Peyer's patch (tissue), 4 donors: Measurements from ENCODE around the gene CSTF3. TPM values are rescaled to one million over a fixed set of nuclear protein-coding genes. Genes with fewer than 3 reads are reported as not detected.
"Not testable (repeated sequence)": the region's sequence is repeated elsewhere in the genome, so short reads cannot be mapped to it uniquely, and the experiment has no call there.

Source experiments
- DNase-seq, 3 donors: peaks; one replicate each; pipeline ENCODE4 v3.0.0-alpha.2; 2017 to 2019
- H3K27ac ChIP-seq, 4 donors: fragments of 200-600 bp; sonication (generic); one replicate each; pipeline ENCODE4 v1.5.1; 2016 to 2019
- H3K27me3 ChIP-seq, 2 donors: fragments of 200-600 bp; sonication (generic); one replicate each; pipeline ENCODE4 v1.5.1; 2019
- H3K36me3 ChIP-seq, 3 donors: fragments of 200-600 bp; sonication (generic); one replicate each; pipeline ENCODE4 v1.5.1; 2016 to 2019
- H3K4me1 ChIP-seq, 4 donors: fragments of 200-600 bp; sonication (generic); one replicate each; pipeline ENCODE4 v1.5.1; 2016 to 2019
- H3K4me3 ChIP-seq, 4 donors: fragments of 200-600 bp; sonication (generic); 1 replicate in 3 of 4; 2 replicates in 1 of 4; pipeline ENCODE4 v1.5.1; 2016 to 2019; ENCODE audit warnings: mild to moderate bottlenecking in 1 of 4
- H3K9me3 ChIP-seq, 4 donors: fragments of 200-600 bp; sonication (generic); one replicate each; pipeline ENCODE4 v1.5.1; 2016 to 2019; ENCODE audit warnings: mild to moderate bottlenecking in 1 of 4
- POLR2A ChIP-seq, 2 donors: fragments of 450-650 bp; IDR thresholded peaks; one replicate each; pipeline ENCODE4 v1.5.1; 2017; ENCODE audit warnings: antibody characterized with exemption in 2 of 2, mild to moderate bottlenecking in 2 of 2, moderate library complexity in 2 of 2
- total RNA-seq, 4 donors: library from RNA; depleted of rRNA; stranded (reverse); fragments of >200 nt; gene quantifications; one replicate each; pipeline ENCODE4 v1.1.0, GENCODE V29; 2016
- TF ChIP-seq, protein P1 (sequence below), 6 experiments: fragments of 450-650 bp in 4 of 6; fragments of 200-600 bp in 2 of 6; sonication (generic) in 1 of 6; IDR thresholded peaks; one replicate each; pipeline ENCODE4 v1.5.1; 2017 to 2019; ENCODE audit warnings: antibody characterized with exemption in 6 of 6, mild to moderate bottlenecking in 3 of 6, moderate library complexity in 1 of 6

CSTF3 gene
- total RNA-seq, 4 donors from 2014 or later: 18.5 to 28.9 (median 19.4) TPM

DNA sequence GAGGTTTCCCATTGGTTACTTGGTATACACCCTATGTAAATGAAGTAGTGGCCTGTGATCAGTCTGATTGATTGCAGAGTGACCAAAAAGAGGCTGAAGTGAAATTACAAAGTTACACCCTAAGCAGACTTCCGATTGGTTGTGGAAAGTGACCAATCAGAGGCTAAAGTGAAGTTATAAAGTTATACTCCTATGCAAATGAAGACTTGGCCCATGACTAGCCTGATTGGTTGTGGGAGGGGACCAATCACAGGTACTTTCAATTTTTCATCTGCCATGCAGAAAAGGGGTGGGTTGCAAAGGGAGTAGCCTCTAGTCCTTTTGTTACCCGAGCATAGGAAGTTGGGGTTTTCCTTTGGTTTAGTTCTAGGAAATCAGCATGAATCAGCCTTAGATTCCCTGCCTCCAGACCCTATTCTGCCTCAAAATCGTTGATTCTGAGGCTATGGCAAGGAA is 18.1 kb upstream of the CSTF3 start:
- Histone ChIP-seq H3K27ac (no peak overlapping the region), H3K36me3 (no peaks in the 10 kb centered on the region), H3K4me3 (no peak overlapping the region), H3K9me3 (no peaks in the 10 kb centered on the region), H3K27me3 (no peaks in the 10 kb centered on the region), H3K4me1 (peaks cover 0 to 28% (median 0%) of the 10 kb centered on the region in 4 donors)
- TF ChIP-seq POLR2A (IDR thresholded peaks at IDR 0.05): no peak
- TF ChIP-seq, protein P1, sequence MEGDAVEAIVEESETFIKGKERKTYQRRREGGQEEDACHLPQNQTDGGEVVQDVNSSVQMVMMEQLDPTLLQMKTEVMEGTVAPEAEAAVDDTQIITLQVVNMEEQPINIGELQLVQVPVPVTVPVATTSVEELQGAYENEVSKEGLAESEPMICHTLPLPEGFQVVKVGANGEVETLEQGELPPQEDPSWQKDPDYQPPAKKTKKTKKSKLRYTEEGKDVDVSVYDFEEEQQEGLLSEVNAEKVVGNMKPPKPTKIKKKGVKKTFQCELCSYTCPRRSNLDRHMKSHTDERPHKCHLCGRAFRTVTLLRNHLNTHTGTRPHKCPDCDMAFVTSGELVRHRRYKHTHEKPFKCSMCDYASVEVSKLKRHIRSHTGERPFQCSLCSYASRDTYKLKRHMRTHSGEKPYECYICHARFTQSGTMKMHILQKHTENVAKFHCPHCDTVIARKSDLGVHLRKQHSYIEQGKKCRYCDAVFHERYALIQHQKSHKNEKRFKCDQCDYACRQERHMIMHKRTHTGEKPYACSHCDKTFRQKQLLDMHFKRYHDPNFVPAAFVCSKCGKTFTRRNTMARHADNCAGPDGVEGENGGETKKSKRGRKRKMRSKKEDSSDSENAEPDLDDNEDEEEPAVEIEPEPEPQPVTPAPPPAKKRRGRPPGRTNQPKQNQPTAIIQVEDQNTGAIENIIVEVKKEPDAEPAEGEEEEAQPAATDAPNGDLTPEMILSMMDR (IDR thresholded peaks at IDR 0.05): no peak
- no peak for DNase-seq

DNA sequence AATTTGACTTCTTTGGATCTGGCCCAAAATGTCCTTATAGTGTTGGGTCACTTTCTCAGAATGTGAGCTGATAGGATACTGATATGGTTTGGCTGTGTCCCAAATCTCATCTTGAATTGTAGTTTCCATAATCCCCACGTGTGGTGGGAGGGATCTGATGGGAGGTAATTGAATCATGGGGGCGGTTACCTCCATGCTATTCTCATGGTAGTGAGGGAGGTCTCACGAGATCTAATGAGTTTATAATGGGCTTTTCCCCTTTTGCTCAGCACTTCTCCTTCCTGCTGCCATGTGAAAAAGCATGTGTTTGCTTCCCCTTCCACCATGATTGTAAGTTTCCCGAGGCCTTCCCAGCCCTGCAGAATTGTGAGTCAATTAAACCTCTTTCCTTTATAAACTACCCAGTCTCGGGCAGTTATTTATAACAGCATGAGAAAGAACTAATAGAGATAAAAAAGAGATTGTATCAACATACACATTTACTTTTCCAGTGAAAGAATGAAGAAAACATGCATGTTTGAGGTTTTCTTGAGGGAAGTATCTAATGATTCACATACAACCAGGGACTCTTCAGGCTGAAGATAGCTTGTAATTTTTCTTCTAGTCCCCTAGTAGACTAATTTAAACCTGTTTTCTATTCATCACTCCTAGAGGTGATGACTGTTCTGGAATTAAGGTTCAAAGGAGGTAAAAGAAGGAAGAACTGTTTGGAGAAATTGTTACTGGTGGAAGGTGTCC is 17.3 kb upstream of the CSTF3 start:
- Histone ChIP-seq H3K36me3 (no peaks in the 10 kb centered on the region), H3K27ac (no peak overlapping the region), H3K27me3 (no peaks in the 10 kb centered on the region), H3K9me3 (no peaks in the 10 kb centered on the region), H3K4me3 (no peak overlapping the region), H3K4me1 (peaks cover 0 to 28% (median 0%) of the 10 kb centered on the region in 4 donors)
- DNase-seq: no peak
- no peak for TF ChIP-seq POLR2A (IDR thresholded peaks at IDR 0.05)
- TF ChIP-seq, protein P1 (IDR thresholded peaks at IDR 0.05): no peak

DNA sequence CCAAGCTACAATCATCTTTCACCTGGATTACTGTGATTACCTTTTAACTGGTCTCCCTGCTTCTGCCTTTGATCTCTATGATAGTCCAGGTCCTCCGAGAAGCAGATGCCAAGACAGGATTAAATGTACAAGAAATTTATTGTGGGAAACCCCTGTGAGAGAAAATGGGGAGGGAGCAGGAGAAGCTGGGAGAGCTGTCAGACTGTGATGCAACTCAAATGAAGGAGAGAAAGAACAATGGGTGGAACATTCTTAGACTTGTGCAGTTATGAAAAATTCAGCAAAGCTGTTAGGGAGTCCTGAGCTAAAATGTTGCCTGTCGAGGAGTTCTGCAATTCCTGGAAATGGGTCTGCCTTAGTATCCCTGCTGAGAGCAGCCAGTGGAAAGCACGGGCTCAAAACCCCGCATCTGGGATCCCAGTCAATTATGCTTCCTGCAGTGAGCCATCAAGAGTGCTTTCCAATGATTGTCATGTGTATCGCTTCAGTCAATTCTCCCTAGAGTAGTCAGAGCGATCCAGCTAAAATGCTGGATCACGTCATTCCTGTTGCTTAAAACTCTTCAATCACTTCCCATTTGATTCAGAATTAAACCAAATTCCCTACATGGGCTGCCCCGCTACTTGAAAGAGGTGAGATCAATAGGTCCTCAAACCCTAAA is 16.5 kb upstream of the CSTF3 start:
- H3K27ac ChIP-seq: peak overlapping the region in 1 of 4 donors; percentile 8
- TF ChIP-seq POLR2A (IDR thresholded peaks at IDR 0.05): no peak
- TF ChIP-seq, protein P1 (IDR thresholded peaks at IDR 0.05): no peak
- no peak overlapping the region for H3K4me3 ChIP-seq
- H3K27me3 ChIP-seq: no peaks in the 10 kb centered on the region
- H3K36me3 ChIP-seq: no peaks in the 10 kb centered on the region
- DNase-seq: no peak
- no peaks in the 10 kb centered on the region for H3K9me3 ChIP-seq
- H3K4me1 ChIP-seq: peaks cover 0 to 28% (median 0%) of the 10 kb centered on the region in 4 donors

DNA sequence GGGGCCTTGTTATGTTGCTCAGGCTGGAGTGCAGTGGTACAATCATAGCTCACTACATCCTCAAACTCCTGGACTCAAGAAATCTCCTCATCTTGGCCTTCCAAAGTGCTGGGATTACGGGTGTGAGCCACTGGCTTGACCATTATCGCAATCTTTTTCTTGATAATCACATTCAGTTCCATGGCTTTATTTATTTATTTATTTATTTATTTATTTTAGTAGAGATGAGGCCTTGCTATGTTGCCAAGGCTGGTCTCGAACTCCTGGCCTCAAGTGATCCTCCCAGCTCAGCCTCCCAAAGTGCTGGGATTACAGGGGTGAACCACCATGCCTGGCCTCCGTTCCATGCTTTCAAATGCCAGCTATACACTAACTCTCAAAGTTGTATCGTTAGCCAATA is 15.5 kb upstream of the CSTF3 start:
- H3K4me3 ChIP-seq, H3K27me3 ChIP-seq, H3K9me3 ChIP-seq, H3K27ac ChIP-seq, H3K36me3 ChIP-seq, DNase-seq: not testable (repeated sequence)
- peaks cover 0 to 21% (median 0%) of the 10 kb centered on the region in 4 donors for H3K4me1 ChIP-seq

GRCh38 chr11:33172996-33173395 is 11.7 kb upstream of the CSTF3 start:
- H3K9me3 ChIP-seq: no peaks in the 10 kb centered on the region
- no peak for DNase-seq
- peaks cover 0 to 17% (median 0%) of the 10 kb centered on the region in 4 donors for H3K4me1 ChIP-seq
- TF ChIP-seq POLR2A (IDR thresholded peaks at IDR 0.05): no peak
- TF ChIP-seq, protein P1 (IDR thresholded peaks at IDR 0.05): no peak
- H3K27ac ChIP-seq: no peak overlapping the region
- H3K27me3 ChIP-seq: no peaks in the 10 kb centered on the region
- no peak overlapping the region for H3K4me3 ChIP-seq
- no peaks in the 10 kb centered on the region for H3K36me3 ChIP-seq

- TF ChIP-seq, protein P1 (IDR thresholded peaks at IDR 0.05): no peak
- no peak for TF ChIP-seq POLR2A (IDR thresholded peaks at IDR 0.05)
- Histone ChIP-seq H3K27me3 (no peaks in the 10 kb centered on the region), H3K9me3 (no peaks in the 10 kb centered on the region), H3K4me1 (peaks cover 0 to 18% (median 0%) of the 10 kb centered on the region in 4 donors), H3K36me3 (no peaks in the 10 kb centered on the region), H3K4me3 (no peak overlapping the region), H3K27ac (no peak overlapping the region)
- no peak for DNase-seq
Observed at GRCh38 chr11:33172345-33172744, 11.1 kb upstream of the CSTF3 start.
